Neural cell (in vitro differentiated cells): ENCODE measurements around the gene ANKRD40CL.

Experiments
- EP300 ChIP-seq: fragments of 450-650 bp; conservative IDR thresholded peaks from 2 replicates; pipeline ENCODE4 v1.6.1; 2014; ENCODE audit warnings: antibody characterized with exemption, mild to moderate bottlenecking, moderate library complexity; ENCODE audit not compliant: poor library complexity, severe bottlenecking
- EZH2 ChIP-seq: fragments of 200-600, 300-800 bp; shearing (Covaris generic), sonication (generic); IDR thresholded peaks from 2 replicates; pipeline ENCODE4 v1.6.1; 2014; ENCODE audit warnings: antibody characterized with exemption, low read length, borderline replicate concordance, mild to moderate bottlenecking; ENCODE audit not compliant: insufficient read depth, poor library complexity, severe bottlenecking
- MXI1 ChIP-seq: fragments of 450-650 bp; conservative IDR thresholded peaks from 2 replicates; pipeline ENCODE4 v1.6.1; 2014; ENCODE audit warnings: antibody characterized with exemption, mild to moderate bottlenecking; ENCODE audit not compliant: poor library complexity, severe bottlenecking
- POLR2AphosphoS5 ChIP-seq: IDR thresholded peaks from 2 replicates; pipeline ENCODE4 v1.6.1; 2012
- RAD21 ChIP-seq: fragments of 450-650 bp; conservative IDR thresholded peaks from 2 replicates; pipeline ENCODE4 v1.6.1; 2014; ENCODE audit warnings: antibody characterized with exemption, mild to moderate bottlenecking, moderate library complexity
- TAF1 ChIP-seq: IDR thresholded peaks from 2 replicates; pipeline ENCODE4 v1.6.1; 2012; ENCODE audit warnings: low read depth
- TF ChIP-seq, protein P1 (sequence below): fragments of 450-650 bp; IDR thresholded peaks from 2 replicates; pipeline ENCODE4 v1.5.1; 2014; ENCODE audit warnings: antibody characterized with exemption, mild to moderate bottlenecking, moderate library complexity; ENCODE audit not compliant: poor library complexity, severe bottlenecking
- TF ChIP-seq, protein P2 (sequence below): IDR thresholded peaks from 2 replicates; pipeline ENCODE4 v1.6.1; 2012; ENCODE audit warnings: borderline replicate concordance

DNA sequence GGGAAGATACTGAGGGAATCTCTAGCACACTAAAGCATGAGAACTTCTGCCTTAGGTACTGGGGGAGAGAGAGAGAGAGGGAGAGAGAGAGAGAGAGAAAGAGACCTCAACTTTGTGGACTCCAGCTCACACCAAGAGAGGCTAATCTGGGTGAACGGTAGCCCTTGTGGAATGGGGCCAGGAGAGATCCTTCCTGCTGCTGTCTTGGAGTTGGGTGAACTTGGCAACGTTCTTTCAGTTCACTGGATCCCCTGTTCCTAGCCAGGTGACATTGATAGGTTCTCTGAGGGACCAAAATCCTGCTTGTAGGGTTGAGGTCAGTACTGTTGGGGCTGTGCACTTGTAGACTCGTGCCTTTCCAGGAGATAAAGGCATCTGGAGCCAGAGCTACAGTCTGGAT is 41.6 kb upstream of the ANKRD40CL start:
- TF ChIP-seq, protein P1, sequence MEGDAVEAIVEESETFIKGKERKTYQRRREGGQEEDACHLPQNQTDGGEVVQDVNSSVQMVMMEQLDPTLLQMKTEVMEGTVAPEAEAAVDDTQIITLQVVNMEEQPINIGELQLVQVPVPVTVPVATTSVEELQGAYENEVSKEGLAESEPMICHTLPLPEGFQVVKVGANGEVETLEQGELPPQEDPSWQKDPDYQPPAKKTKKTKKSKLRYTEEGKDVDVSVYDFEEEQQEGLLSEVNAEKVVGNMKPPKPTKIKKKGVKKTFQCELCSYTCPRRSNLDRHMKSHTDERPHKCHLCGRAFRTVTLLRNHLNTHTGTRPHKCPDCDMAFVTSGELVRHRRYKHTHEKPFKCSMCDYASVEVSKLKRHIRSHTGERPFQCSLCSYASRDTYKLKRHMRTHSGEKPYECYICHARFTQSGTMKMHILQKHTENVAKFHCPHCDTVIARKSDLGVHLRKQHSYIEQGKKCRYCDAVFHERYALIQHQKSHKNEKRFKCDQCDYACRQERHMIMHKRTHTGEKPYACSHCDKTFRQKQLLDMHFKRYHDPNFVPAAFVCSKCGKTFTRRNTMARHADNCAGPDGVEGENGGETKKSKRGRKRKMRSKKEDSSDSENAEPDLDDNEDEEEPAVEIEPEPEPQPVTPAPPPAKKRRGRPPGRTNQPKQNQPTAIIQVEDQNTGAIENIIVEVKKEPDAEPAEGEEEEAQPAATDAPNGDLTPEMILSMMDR: no peak
- no peak for TF ChIP-seq EZH2
- TF ChIP-seq EP300: no peak
- TF ChIP-seq POLR2AphosphoS5: no peak
- TF ChIP-seq TAF1: no peak
- TF ChIP-seq RAD21: no peak
- no peak for TF ChIP-seq MXI1
- TF ChIP-seq, protein P2, sequence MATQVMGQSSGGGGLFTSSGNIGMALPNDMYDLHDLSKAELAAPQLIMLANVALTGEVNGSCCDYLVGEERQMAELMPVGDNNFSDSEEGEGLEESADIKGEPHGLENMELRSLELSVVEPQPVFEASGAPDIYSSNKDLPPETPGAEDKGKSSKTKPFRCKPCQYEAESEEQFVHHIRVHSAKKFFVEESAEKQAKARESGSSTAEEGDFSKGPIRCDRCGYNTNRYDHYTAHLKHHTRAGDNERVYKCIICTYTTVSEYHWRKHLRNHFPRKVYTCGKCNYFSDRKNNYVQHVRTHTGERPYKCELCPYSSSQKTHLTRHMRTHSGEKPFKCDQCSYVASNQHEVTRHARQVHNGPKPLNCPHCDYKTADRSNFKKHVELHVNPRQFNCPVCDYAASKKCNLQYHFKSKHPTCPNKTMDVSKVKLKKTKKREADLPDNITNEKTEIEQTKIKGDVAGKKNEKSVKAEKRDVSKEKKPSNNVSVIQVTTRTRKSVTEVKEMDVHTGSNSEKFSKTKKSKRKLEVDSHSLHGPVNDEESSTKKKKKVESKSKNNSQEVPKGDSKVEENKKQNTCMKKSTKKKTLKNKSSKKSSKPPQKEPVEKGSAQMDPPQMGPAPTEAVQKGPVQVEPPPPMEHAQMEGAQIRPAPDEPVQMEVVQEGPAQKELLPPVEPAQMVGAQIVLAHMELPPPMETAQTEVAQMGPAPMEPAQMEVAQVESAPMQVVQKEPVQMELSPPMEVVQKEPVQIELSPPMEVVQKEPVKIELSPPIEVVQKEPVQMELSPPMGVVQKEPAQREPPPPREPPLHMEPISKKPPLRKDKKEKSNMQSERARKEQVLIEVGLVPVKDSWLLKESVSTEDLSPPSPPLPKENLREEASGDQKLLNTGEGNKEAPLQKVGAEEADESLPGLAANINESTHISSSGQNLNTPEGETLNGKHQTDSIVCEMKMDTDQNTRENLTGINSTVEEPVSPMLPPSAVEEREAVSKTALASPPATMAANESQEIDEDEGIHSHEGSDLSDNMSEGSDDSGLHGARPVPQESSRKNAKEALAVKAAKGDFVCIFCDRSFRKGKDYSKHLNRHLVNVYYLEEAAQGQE: no peak
